ENCODE results near the gene DBNL. TPM values are rescaled to one million over a fixed set of nuclear protein-coding genes. Genes with fewer than 3 reads are reported as not detected.

Gene DBNL
- total RNA-seq, 1 donor from 2014 or later = 177 TPM

- no peaks in the 10 kb centered on the region for H3K27me3 ChIP-seq
- TF ChIP-seq CTCF (IDR thresholded peaks at IDR 0.05) = no peak
- no peaks in the 10 kb centered on the region for H3K9me3 ChIP-seq
- no peak for DNase-seq (ENCODE audit: low spot score in 2 of 2)
- peaks cover 42 to 71% of the 10 kb centered on the region in 2 donors for H3K36me3 ChIP-seq
- no peak overlapping the region for H3K4me3 ChIP-seq
- no peak overlapping the region for H3K27ac ChIP-seq
- intact Hi-C loops (cut with DNase I) = no loop called here
- H3K4me1 ChIP-seq = peaks cover 12 to 23% of the 10 kb centered on the region in 2 donors
Measured at GRCh38 chr7:44077681-44078091, 33.2 kb downstream of the DBNL start.

- H3K4me3 ChIP-seq = no peak overlapping the region
- TF ChIP-seq CTCF (IDR thresholded peaks at IDR 0.05) = no peak
- no peaks in the 10 kb centered on the region for H3K9me3 ChIP-seq
- peaks cover 5 to 17% of the 10 kb centered on the region in 2 donors for H3K4me1 ChIP-seq
- H3K27me3 ChIP-seq = no peaks in the 10 kb centered on the region
- intact Hi-C loops (cut with DNase I) = no loop called here
- H3K27ac ChIP-seq = no peak overlapping the region
- H3K36me3 ChIP-seq = peaks cover 37 to 65% of the 10 kb centered on the region in 2 donors
- DNase-seq (ENCODE audit: low spot score in 2 of 2) = no peak
Measured at GRCh38 chr7:44078521-44078920, 34.0 kb downstream of the DBNL start.

- no peaks in the 10 kb centered on the region for H3K27me3 ChIP-seq
- H3K9me3 ChIP-seq = no peaks in the 10 kb centered on the region
- TF ChIP-seq CTCF (IDR thresholded peaks at IDR 0.05) = no peak
- DNase-seq (ENCODE audit: low spot score in 2 of 2) = no peak
- peaks cover 9 to 24% of the 10 kb centered on the region in 2 donors for H3K4me1 ChIP-seq
- peaks cover 37 to 59% of the 10 kb centered on the region in 2 donors for H3K36me3 ChIP-seq
- no peak overlapping the region for H3K4me3 ChIP-seq
- H3K27ac ChIP-seq = peak overlapping the region in 1 of 2 donors; percentile 4
- intact Hi-C loops (cut with DNase I) = no loop called here
Measured at GRCh38 chr7:44079331-44080021, 35.0 kb downstream of the DBNL start.

- intact Hi-C loops (cut with DNase I) = no loop called here
- no peaks in the 10 kb centered on the region for H3K9me3 ChIP-seq
- H3K27ac ChIP-seq = peak overlapping the region; percentile 91
- no peak overlapping the region for H3K4me3 ChIP-seq
- peaks cover 9 to 30% of the 10 kb centered on the region in 2 donors for H3K4me1 ChIP-seq
- peaks cover 37 to 55% of the 10 kb centered on the region in 2 donors for H3K36me3 ChIP-seq
- H3K27me3 ChIP-seq = no peaks in the 10 kb centered on the region
- TF ChIP-seq CTCF (IDR thresholded peaks at IDR 0.05) = no peak
- no peak for DNase-seq (ENCODE audit: low spot score in 2 of 2)
Measured at GRCh38 chr7:44080118-44080517, 35.6 kb downstream of the DBNL start.

- H3K27me3 ChIP-seq = no peaks in the 10 kb centered on the region
- peaks cover 37 to 48% of the 10 kb centered on the region in 2 donors for H3K36me3 ChIP-seq
- intact Hi-C loops (cut with DNase I) = no loop called here
- no peak for DNase-seq (ENCODE audit: low spot score in 2 of 2)
- peak overlapping the region; percentile 66 to 84 for H3K4me3 ChIP-seq
- TF ChIP-seq CTCF (IDR thresholded peaks at IDR 0.05) = no peak
- H3K27ac ChIP-seq = peak overlapping the region; percentile 91
- no peaks in the 10 kb centered on the region for H3K9me3 ChIP-seq
- peaks cover 9 to 37% of the 10 kb centered on the region in 2 donors for H3K4me1 ChIP-seq
Measured at GRCh38 chr7:44080686-44081265, 36.3 kb downstream of the DBNL start.
